ENCODE measurements around the gene PHF2.

PHF2 gene

GRCh38 chr9:93708289-93708986 is 132.1 kb downstream of the PHF2 start:
- Histone ChIP-seq H3K14ac (ENCODE audit: low read length) (no peak overlapping the region), H3K4me3 (ENCODE audit: low read depth, low read length) (no peak overlapping the region), H4K12ac (ENCODE audit: low read depth, low read length) (no peak overlapping the region), H3K9ac (ENCODE audit: low read length) (no peak overlapping the region), H2BK12ac (ENCODE audit: low read length) (no peak overlapping the region), H3K4me2 (ENCODE audit: low read length) (no peak overlapping the region), H2BK120ac (ENCODE audit: insufficient read depth, low read length, poor library complexity) (no peak overlapping the region), H3K36me3 (ENCODE audit: control insufficient read depth in 1 of 2, insufficient read depth in 2 of 2, low read length in 2 of 2) (no peaks in the 10 kb centered on the region), H2AFZ (ENCODE audit: insufficient read depth, low read length, poor library complexity) (no peak overlapping the region), H3K79me1 (ENCODE audit: low read length) (no peaks in the 10 kb centered on the region), H3K79me2 (ENCODE audit: control insufficient read depth, insufficient read depth, low read length, poor library complexity) (no peaks in the 10 kb centered on the region), H3K23ac (ENCODE audit: low read length) (no peak overlapping the region), H3K27me3 (ENCODE audit: insufficient read depth, low read length) (no peaks in the 10 kb centered on the region), H2BK5ac (ENCODE audit: low read depth, low read length, poor library complexity) (no peak overlapping the region), H3K4ac (ENCODE audit: low read depth, low read length) (no peak overlapping the region), H4K8ac (ENCODE audit: low read depth, low read length) (no peak overlapping the region), H4K91ac (ENCODE audit: low read depth, low read length) (no peak overlapping the region), H3K18ac (ENCODE audit: low read length) (no peak overlapping the region), H3K27ac (ENCODE audit: low read depth, low read length) (no peak overlapping the region), H3K4me1 (ENCODE audit: control insufficient read depth in 1 of 2, insufficient read depth in 2 of 2, low read length in 2 of 2) (no peaks in the 10 kb centered on the region), H3K9me3 (ENCODE audit: insufficient read depth, low read depth, low read length) (peaks cover 5% of the 10 kb centered on the region), H2AK5ac (ENCODE audit: low read length) (no peak overlapping the region)
- DNase-seq, result no peak
- no CpG with 5 or more reads among the region's 8 CpGs for WGBS (ENCODE audit: extremely low coverage, insufficient coverage, insufficient read length)

GRCh38 chr9:93708987-93709302 is 132.6 kb downstream of the PHF2 start:
- H4K8ac ChIP-seq (ENCODE audit: low read depth, low read length), result no peak overlapping the region
- no peak overlapping the region for H3K9ac ChIP-seq (ENCODE audit: low read length)
- H3K27ac ChIP-seq (ENCODE audit: low read depth, low read length), result no peak overlapping the region
- DNase-seq, result no peak
- no peak overlapping the region for H4K12ac ChIP-seq (ENCODE audit: low read depth, low read length)
- no peaks in the 10 kb centered on the region for H3K4me1 ChIP-seq (ENCODE audit: control insufficient read depth in 1 of 2, insufficient read depth in 2 of 2, low read length in 2 of 2)
- no peak overlapping the region for H3K4ac ChIP-seq (ENCODE audit: low read depth, low read length)
- H2AFZ ChIP-seq (ENCODE audit: insufficient read depth, low read length, poor library complexity), result no peak overlapping the region
- H2AK5ac ChIP-seq (ENCODE audit: low read length), result no peak overlapping the region
- H2BK120ac ChIP-seq (ENCODE audit: insufficient read depth, low read length, poor library complexity), result no peak overlapping the region
- no peak overlapping the region for H3K18ac ChIP-seq (ENCODE audit: low read length)
- H2BK5ac ChIP-seq (ENCODE audit: low read depth, low read length, poor library complexity), result no peak overlapping the region
- no peaks in the 10 kb centered on the region for H3K36me3 ChIP-seq (ENCODE audit: control insufficient read depth in 1 of 2, insufficient read depth in 2 of 2, low read length in 2 of 2)
- no peak overlapping the region for H4K91ac ChIP-seq (ENCODE audit: low read depth, low read length)
- no peak overlapping the region for H3K4me3 ChIP-seq (ENCODE audit: low read depth, low read length)
- no CpG with 5 or more reads among the region's 2 CpGs for WGBS (ENCODE audit: extremely low coverage, insufficient coverage, insufficient read length)
- no peak overlapping the region for H3K14ac ChIP-seq (ENCODE audit: low read length)
- H3K79me1 ChIP-seq (ENCODE audit: low read length), result no peaks in the 10 kb centered on the region
- no peak overlapping the region for H3K4me2 ChIP-seq (ENCODE audit: low read length)
- H3K9me3 ChIP-seq (ENCODE audit: insufficient read depth, low read depth, low read length), result peaks cover 5% of the 10 kb centered on the region
- H3K79me2 ChIP-seq (ENCODE audit: control insufficient read depth, insufficient read depth, low read length, poor library complexity), result no peaks in the 10 kb centered on the region
- no peak overlapping the region for H2BK12ac ChIP-seq (ENCODE audit: low read length)
- H3K27me3 ChIP-seq (ENCODE audit: insufficient read depth, low read length), result no peaks in the 10 kb centered on the region
- no peak overlapping the region for H3K23ac ChIP-seq (ENCODE audit: low read length)

DNA sequence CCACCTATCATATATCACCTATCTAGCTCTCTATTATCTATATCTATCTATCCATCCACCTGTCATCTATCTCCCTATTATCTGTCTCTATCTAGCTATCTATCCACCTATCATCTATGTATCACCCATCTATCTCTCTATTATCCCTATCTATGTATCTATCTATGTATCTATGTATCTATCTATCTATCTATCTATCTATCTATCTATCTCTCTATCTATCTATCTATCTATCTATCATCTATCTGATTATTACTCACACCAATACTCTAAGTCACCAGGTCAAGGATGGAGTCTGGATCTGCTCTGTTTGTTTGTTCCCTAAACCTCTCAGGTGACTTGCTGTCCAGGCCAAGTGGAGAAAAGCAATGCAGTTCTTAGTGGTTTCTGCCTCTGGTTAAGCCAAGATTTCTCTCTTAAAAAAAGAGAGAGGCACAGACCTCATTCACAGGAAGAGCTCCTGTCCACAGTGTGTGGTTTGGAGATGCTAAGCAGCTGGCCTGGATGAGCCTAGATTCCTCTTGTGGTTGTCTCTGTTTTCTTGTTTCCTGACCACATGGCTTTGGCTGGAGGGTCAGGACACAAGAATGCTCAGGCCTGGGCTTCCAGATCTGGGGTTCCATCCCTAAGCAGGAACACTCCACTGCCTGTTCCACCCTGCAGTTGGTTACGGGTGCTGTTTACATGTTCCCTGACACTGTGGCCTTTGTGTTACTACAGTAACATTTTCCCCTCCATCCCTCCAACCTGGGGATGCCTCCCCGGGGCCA is 133.4 kb downstream of the PHF2 start:
- H3K9ac ChIP-seq (ENCODE audit: low read length), result no peak overlapping the region
- no peak for DNase-seq
- H3K27me3 ChIP-seq (ENCODE audit: insufficient read depth, low read length), result no peaks in the 10 kb centered on the region
- H3K4me1 ChIP-seq (ENCODE audit: control insufficient read depth in 1 of 2, insufficient read depth in 2 of 2, low read length in 2 of 2), result no peaks in the 10 kb centered on the region
- no peak overlapping the region for H3K27ac ChIP-seq (ENCODE audit: low read depth, low read length)
- H3K4ac ChIP-seq (ENCODE audit: low read depth, low read length), result no peak overlapping the region
- WGBS (ENCODE audit: extremely low coverage, insufficient coverage, insufficient read length), result no CpG with 5 or more reads among the region's 2 CpGs
- no peaks in the 10 kb centered on the region for H3K36me3 ChIP-seq (ENCODE audit: control insufficient read depth in 1 of 2, insufficient read depth in 2 of 2, low read length in 2 of 2)
- no peak overlapping the region for H3K4me2 ChIP-seq (ENCODE audit: low read length)
- no peak overlapping the region for H3K23ac ChIP-seq (ENCODE audit: low read length)
- H2AFZ ChIP-seq (ENCODE audit: insufficient read depth, low read length, poor library complexity), result no peak overlapping the region
- no peak overlapping the region for H4K8ac ChIP-seq (ENCODE audit: low read depth, low read length)
- peaks cover 5% of the 10 kb centered on the region for H3K9me3 ChIP-seq (ENCODE audit: insufficient read depth, low read depth, low read length)
- H3K18ac ChIP-seq (ENCODE audit: low read length), result no peak overlapping the region
- H2AK5ac ChIP-seq (ENCODE audit: low read length), result no peak overlapping the region
- H4K12ac ChIP-seq (ENCODE audit: low read depth, low read length), result no peak overlapping the region
- no peak overlapping the region for H2BK120ac ChIP-seq (ENCODE audit: insufficient read depth, low read length, poor library complexity)
- H3K4me3 ChIP-seq (ENCODE audit: low read depth, low read length), result no peak overlapping the region
- no peak overlapping the region for H2BK5ac ChIP-seq (ENCODE audit: low read depth, low read length, poor library complexity)
- H4K91ac ChIP-seq (ENCODE audit: low read depth, low read length), result no peak overlapping the region
- H3K79me1 ChIP-seq (ENCODE audit: low read length), result no peaks in the 10 kb centered on the region
- H3K79me2 ChIP-seq (ENCODE audit: control insufficient read depth, insufficient read depth, low read length, poor library complexity), result no peaks in the 10 kb centered on the region
- no peak overlapping the region for H3K14ac ChIP-seq (ENCODE audit: low read length)
- no peak overlapping the region for H2BK12ac ChIP-seq (ENCODE audit: low read length)

- no peak overlapping the region for H2BK5ac ChIP-seq (ENCODE audit: low read depth, low read length, poor library complexity)
- H2AFZ ChIP-seq (ENCODE audit: insufficient read depth, low read length, poor library complexity), result no peak overlapping the region
- H2BK12ac ChIP-seq (ENCODE audit: low read length), result no peak overlapping the region
- no peak for DNase-seq
- no peak overlapping the region for H4K12ac ChIP-seq (ENCODE audit: low read depth, low read length)
- H3K23ac ChIP-seq (ENCODE audit: low read length), result no peak overlapping the region
- no peaks in the 10 kb centered on the region for H3K4me1 ChIP-seq (ENCODE audit: control insufficient read depth in 1 of 2, insufficient read depth in 2 of 2, low read length in 2 of 2)
- H3K79me2 ChIP-seq (ENCODE audit: control insufficient read depth, insufficient read depth, low read length, poor library complexity), result no peaks in the 10 kb centered on the region
- no peak overlapping the region for H3K9ac ChIP-seq (ENCODE audit: low read length)
- H4K91ac ChIP-seq (ENCODE audit: low read depth, low read length), result no peak overlapping the region
- H3K4me2 ChIP-seq (ENCODE audit: low read length), result no peak overlapping the region
- no peak overlapping the region for H3K4me3 ChIP-seq (ENCODE audit: low read depth, low read length)
- no peak overlapping the region for H3K14ac ChIP-seq (ENCODE audit: low read length)
- H3K4ac ChIP-seq (ENCODE audit: low read depth, low read length), result no peak overlapping the region
- no peak overlapping the region for H3K27ac ChIP-seq (ENCODE audit: low read depth, low read length)
- peaks cover 5% of the 10 kb centered on the region for H3K9me3 ChIP-seq (ENCODE audit: insufficient read depth, low read depth, low read length)
- no CpG with 5 or more reads among the region's 6 CpGs for WGBS (ENCODE audit: extremely low coverage, insufficient coverage, insufficient read length)
- H3K79me1 ChIP-seq (ENCODE audit: low read length), result no peaks in the 10 kb centered on the region
- H2BK120ac ChIP-seq (ENCODE audit: insufficient read depth, low read length, poor library complexity), result no peak overlapping the region
- no peak overlapping the region for H2AK5ac ChIP-seq (ENCODE audit: low read length)
- H4K8ac ChIP-seq (ENCODE audit: low read depth, low read length), result no peak overlapping the region
- no peaks in the 10 kb centered on the region for H3K27me3 ChIP-seq (ENCODE audit: insufficient read depth, low read length)
- no peaks in the 10 kb centered on the region for H3K36me3 ChIP-seq (ENCODE audit: control insufficient read depth in 1 of 2, insufficient read depth in 2 of 2, low read length in 2 of 2)
- H3K18ac ChIP-seq (ENCODE audit: low read length), result no peak overlapping the region
Observed at GRCh38 chr9:93710370-93710723, 134.0 kb downstream of the PHF2 start.
